Lower lobe of right lung (tissue), 2 donors: ENCODE results near the gene AFAP1L1. TPM values are rescaled to one million over a fixed set of nuclear protein-coding genes. Genes with fewer than 3 reads are reported as not detected.

Source experiments
- ATAC-seq, 2 donors: fragments of 200-7000 bp; cut with Tn5 transposase; one replicate each; pipeline ENCODE4 v1.9.1; 2020 to 2022; ENCODE audit warnings: mild to moderate bottlenecking in 2 of 2, moderate library complexity in 2 of 2
- DNase-seq: peaks from one replicate; pipeline ENCODE4 v3.0.0-alpha.2; 2020
- H3K27ac ChIP-seq: fragments of 200-600 bp; one replicate; pipeline ENCODE4 v1.8.0; 2022
- H3K27me3 ChIP-seq: fragments of 200-600 bp; one replicate; pipeline ENCODE4 v1.8.0; 2022; ENCODE audit warnings: low read depth
- H3K36me3 ChIP-seq: fragments of 200-600 bp; one replicate; pipeline ENCODE4 v1.8.0; 2022; ENCODE audit warnings: mild to moderate bottlenecking
- H3K4me1 ChIP-seq: fragments of 200-600 bp; one replicate; pipeline ENCODE4 v1.8.0; 2022
- H3K4me3 ChIP-seq: fragments of 200-600 bp; one replicate; pipeline ENCODE4 v1.8.0; 2022; ENCODE audit warnings: mild to moderate bottlenecking
- H3K9me3 ChIP-seq: fragments of 200-600 bp; one replicate; pipeline ENCODE4 v1.8.0; 2022
- CTCF ChIP-seq: fragments of 200-600 bp; IDR thresholded peaks from one replicate; pipeline ENCODE4 v1.8.0; 2022; ENCODE audit warnings: antibody characterized with exemption, mild to moderate bottlenecking
- intact Hi-C: fragments of 100-400 bp; cut with DNase I; formaldehyde crosslinking; loops from one replicate; pipeline ENCODE4 v1.11.0; 2022
- long read RNA-seq: library from polyadenylated mRNA; unstranded; transcript quantifications from one replicate; pipeline ENCODE4 v2.0.0, GENCODE V29; 2021
- total RNA-seq: library from RNA; stranded (reverse); fragmentation: NEBNext Ultra II Directional; extraction: Animal tissue kit (Norgen Biotek cat#: 25700); gene quantifications from one replicate; pipeline ENCODE4 v1.2.1, GENCODE V29; 2021
- donor health status: DM: no; HTN: yes; CAD: no; lungs with severe emphysema.

The AFAP1L1 gene
- total RNA-seq: 26.6 TPM
- long read RNA-seq, full-length matches to known transcripts: 47 of 71 reads
- long read RNA-seq, partial matches to known transcripts: 17 of 71 reads
- long read RNA-seq, other reads (novel, unspliced or antisense): 7 of 71 reads

GRCh38 chr5:149271716-149272563 is at the start of gene AFAP1L1:
Gene AFAP1L1, plus strand, starts transcription at chr5:149271859. Its CDS starts 110 bp downstream, at chr5:149271969.
- Histone ChIP-seq H3K36me3 (no peaks in the 10 kb centered on the region), H3K27me3 (peaks cover 9% of the 10 kb centered on the region), H3K4me3 (peak within 1 kb of the TSS; percentile 69), H3K9me3 (peaks cover 10% of the 10 kb centered on the region), H3K27ac (peak within 1 kb of the TSS; percentile 76), H3K4me1 (peaks cover 17% of the 10 kb centered on the region)
- DNase-seq: peak; percentile 69
- intact Hi-C loops: no loop called here
- ATAC-seq: peak; percentile 84
- TF ChIP-seq CTCF: no peak

DNA sequence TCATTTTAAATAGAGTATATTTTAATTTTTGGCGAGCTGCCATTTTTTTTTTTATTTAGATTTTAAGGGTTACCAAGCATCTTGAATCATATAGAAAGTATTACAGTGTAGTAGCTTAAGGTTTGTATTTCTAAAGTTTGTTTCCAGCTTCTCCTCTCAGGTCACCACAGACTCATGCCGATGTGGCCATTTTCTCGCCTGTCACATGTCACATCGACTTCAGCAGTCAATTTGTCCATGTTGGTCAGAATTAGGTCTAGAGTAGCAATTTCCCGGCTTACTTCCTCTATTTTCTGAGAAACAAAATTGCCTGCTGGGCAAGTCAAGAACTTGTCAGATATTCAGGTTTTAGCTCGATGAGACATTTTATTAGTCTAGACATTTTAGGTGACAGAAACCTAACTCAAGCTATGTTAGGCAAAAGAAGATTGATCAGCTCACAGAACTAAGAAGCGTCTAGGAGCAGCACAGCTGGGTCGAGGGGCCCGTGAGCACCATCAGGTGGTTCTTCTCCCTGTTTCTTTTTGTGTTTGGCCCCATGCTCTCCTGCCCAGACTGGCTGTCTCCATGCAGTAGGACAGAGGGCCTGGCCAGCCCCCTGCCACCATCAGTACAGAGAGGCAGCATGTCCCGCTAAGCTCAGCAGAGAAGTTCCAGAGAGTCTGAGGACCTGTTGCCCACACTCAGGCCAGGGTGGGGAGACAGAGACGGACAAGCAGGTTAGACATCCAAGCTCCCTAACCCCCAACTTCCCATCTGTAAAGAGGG is 48.4 kb upstream of the AFAP1L1 start:
- no peak for TF ChIP-seq CTCF
- Histone ChIP-seq H3K4me3 (no peak overlapping the region), H3K27me3 (no peaks in the 10 kb centered on the region), H3K36me3 (no peaks in the 10 kb centered on the region), H3K27ac (no peak overlapping the region), H3K4me1 (peaks cover 44% of the 10 kb centered on the region), H3K9me3 (no peaks in the 10 kb centered on the region)
- intact Hi-C loops: loop anchor here (10.0 kb wide), 1 partner anchor 88 kb away; no protein-coding TSS in a partner anchor
- no peak for ATAC-seq
- DNase-seq: no peak

- Histone ChIP-seq H3K4me3 (no peak overlapping the region), H3K27ac (no peak overlapping the region), H3K4me1 (peaks cover 48% of the 10 kb centered on the region), H3K36me3 (no peaks in the 10 kb centered on the region), H3K27me3 (no peaks in the 10 kb centered on the region), H3K9me3 (no peaks in the 10 kb centered on the region)
- DNase-seq (no peak), ATAC-seq (peak in 1 of 2 donors; percentile 53)
- intact Hi-C loops: loop anchor here (10.0 kb wide), 1 partner anchor 89 kb away; no protein-coding TSS in a partner anchor
- no peak for TF ChIP-seq CTCF
Observed at GRCh38 chr5:149224282-149224681, 47.4 kb upstream of the AFAP1L1 start.

- no peak overlapping the region for H3K27ac ChIP-seq
- ATAC-seq (no peak), DNase-seq (no peak)
- H3K4me1 ChIP-seq: peaks cover 29% of the 10 kb centered on the region
- H3K27me3 ChIP-seq: no peaks in the 10 kb centered on the region
- no peaks in the 10 kb centered on the region for H3K9me3 ChIP-seq
- intact Hi-C loops: loop anchor here (10.0 kb wide), 1 partner anchor 92 kb away; no protein-coding TSS in a partner anchor
- H3K4me3 ChIP-seq: no peak overlapping the region
- TF ChIP-seq CTCF: no peak
- peaks cover 6% of the 10 kb centered on the region for H3K36me3 ChIP-seq
Observed at GRCh38 chr5:149227168-149227826, 44.4 kb upstream of the AFAP1L1 start.
